ENCODE data around the gene PCNX2.

The PCNX2 gene

DNA sequence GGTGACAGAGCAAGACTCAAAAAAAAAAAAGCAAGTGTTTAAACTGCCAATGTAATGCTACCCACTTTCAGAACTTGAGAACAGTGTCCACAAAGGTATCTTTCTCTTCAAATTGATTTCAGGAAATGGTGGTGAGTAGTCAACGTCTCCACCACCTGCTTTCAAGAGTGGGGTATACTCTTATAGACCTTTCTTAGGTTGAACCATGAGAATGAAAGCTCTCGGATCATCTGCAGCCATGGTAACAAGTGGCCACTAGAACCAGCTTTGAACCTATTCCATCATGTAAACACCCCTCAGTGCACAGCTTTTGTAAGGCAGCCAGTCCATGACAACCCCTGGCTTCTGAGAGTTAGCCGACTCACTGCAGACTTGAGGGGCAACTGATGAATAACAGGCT, 237.7 kb downstream of the PCNX2 start:
- no peak for DNase-seq (ENCODE audit: low read depth)

DNA sequence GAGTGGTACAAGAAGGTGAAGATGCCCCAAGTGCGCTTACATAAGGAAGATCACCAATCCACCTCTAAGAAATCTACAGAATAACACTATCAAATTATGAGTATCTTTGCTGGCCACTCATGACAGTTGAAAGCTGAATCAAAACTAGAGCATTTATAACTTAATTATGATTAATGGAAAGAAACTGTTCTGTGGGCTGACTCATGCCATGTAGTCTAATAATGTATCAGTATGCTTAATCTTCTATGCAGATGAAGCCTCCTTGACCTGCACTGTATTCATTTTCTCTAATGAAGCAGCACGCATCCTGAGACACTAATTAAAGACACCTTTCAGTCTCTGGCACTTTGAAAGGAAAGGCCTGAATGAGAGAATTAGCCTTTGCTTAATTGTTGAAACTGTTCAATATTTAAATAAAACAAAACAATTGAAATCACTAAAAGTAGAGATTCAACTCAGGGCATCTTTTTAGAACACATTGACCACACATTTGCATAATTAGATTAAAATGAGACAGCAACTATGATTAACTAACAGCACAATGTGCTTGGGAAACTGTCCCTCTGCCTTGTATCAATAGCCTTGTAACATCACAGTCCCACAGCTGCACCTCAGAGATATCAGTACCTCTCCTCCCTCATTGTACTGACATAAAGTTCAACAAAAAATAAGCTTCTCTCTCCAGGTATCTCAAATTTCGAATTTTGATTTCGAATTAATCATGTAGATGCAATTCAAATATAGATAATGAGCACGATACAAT, 239.5 kb downstream of the PCNX2 start:
- DNase-seq (ENCODE audit: low read depth), result no peak

GRCh38 chr1:233045588-233045987, 249.9 kb downstream of the PCNX2 start:
- DNase-seq (ENCODE audit: low read depth), result no peak

- DNase-seq (ENCODE audit: low read depth), result no peak
These were observed 252.7 kb downstream of the PCNX2 start for GRCh38 chr1:233042834-233043233.

- no peak for DNase-seq (ENCODE audit: low read depth)
These were observed 255.0 kb downstream of the PCNX2 start for GRCh38 chr1:233040494-233040893.

DNA sequence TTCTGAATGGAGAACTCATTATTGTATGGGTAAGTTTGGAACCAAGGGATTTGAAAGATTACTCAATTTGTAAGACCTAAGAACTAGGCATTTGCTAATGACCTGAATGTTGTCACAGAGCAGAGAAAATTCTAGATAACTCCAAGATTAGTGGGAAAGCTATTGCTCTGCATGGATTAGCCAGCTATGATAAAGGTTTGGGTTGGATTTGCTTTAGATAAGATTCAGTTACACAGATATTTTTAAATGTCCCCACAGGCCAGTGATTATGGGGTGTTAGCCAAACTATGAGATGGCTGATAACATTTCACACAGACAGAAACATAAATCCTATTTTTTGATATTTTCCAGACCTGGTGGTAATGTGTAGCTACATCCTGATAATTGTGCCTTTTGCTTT, 256.9 kb downstream of the PCNX2 start:
- DNase-seq (ENCODE audit: low read depth), result no peak

DNA sequence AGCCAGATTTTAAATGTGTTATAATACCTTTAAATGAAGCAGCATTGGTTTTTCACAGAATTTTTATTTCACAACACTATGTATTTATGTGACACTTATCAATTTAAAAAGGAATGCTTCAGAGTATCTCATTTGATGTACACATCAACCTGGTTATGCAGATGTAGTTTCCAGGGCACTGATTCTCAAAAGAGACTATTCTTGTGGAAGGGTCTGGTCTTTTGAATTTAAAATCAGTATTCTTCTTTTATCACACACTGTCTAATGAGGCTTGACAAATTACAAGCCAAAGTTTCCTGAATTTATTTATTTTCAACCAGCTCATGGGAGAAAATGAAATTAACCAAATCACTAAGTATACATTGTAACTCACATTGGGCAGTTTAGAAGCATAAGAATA, 257.7 kb downstream of the PCNX2 start:
- no peak for DNase-seq (ENCODE audit: low read depth)

- no peak for DNase-seq (ENCODE audit: low read depth)
These were observed 260.7 kb downstream of the PCNX2 start for GRCh38 chr1:233034836-233035235.

GRCh38 chr1:233033361-233033760, 262.2 kb downstream of the PCNX2 start:
- no peak for DNase-seq (ENCODE audit: low read depth)

DNA sequence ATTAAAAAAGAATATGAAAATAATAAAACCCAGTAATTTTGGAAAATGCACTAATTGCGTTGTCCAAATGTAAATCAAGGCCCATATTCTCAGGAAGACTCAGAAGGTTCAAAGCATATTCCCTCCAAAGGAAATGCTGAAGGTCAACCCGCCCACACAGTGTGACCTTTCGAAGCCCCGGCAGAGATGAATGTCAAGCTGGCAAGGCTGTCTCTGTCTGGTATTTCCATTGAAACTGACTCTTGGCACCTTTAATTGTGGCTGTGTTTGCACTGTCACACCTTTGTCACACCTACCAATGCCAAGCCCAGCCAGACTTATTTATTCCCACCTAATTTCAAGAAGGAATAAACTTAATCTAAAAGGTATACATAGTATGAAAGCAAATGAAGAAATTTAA, 262.6 kb downstream of the PCNX2 start:
- no peak for DNase-seq (ENCODE audit: low read depth)

- no peak for DNase-seq (ENCODE audit: low read depth)
These were observed 264.0 kb downstream of the PCNX2 start for GRCh38 chr1:233031521-233031920.

GRCh38 chr1:233027046-233027445, 268.5 kb downstream of the PCNX2 start:
- no peak for DNase-seq (ENCODE audit: low read depth)

GRCh38 chr1:233025567-233025966, 270.0 kb downstream of the PCNX2 start:
- no peak for DNase-seq (ENCODE audit: low read depth)

- no peak for DNase-seq (ENCODE audit: low read depth)
These were observed 270.4 kb downstream of the PCNX2 start for GRCh38 chr1:233025157-233025556.

- DNase-seq (ENCODE audit: low read depth), result no peak
These were observed 271.3 kb downstream of the PCNX2 start for GRCh38 chr1:233024199-233024598.

DNA sequence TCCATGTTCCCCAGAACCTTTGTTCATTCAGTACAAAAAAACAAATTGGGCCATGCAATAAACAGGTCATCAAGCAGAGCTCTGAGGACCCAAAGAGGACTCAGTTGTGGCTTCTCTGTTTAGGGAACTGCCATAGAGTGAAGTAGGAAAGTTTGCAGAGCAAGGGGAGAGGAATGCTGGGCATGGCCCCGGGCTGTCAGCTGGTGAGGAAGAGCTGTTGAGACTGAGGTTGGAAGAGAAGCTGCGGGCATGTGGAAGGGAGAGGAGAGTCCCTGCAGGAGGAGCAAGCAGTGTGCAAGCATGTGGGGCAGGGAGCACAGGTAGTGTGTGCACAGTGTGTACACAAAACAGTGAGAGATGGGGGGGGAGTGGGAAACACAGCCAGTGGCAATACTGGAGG, 273.3 kb downstream of the PCNX2 start:
- no peak for DNase-seq (ENCODE audit: low read depth)

DNA sequence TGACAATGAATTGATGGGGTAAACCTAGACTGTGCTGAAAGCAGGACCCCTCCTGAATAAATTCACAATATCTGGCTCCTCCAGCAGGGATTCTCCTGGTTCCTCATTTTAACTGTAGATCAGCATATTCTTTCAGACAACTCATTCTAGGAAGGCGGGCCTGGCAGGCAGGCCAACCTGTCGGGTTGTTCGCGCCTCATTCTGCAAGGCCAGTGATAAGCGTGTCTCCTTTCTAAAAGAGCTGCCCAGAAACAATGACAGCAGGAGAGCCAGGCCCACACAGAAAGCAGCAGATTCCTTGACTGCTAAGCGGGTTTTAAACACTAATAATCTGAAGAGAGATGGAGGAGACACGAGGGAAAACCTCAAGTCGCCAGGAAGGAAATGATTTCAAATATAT, 275.1 kb downstream of the PCNX2 start:
- DNase-seq (ENCODE audit: low read depth), result no peak

DNA sequence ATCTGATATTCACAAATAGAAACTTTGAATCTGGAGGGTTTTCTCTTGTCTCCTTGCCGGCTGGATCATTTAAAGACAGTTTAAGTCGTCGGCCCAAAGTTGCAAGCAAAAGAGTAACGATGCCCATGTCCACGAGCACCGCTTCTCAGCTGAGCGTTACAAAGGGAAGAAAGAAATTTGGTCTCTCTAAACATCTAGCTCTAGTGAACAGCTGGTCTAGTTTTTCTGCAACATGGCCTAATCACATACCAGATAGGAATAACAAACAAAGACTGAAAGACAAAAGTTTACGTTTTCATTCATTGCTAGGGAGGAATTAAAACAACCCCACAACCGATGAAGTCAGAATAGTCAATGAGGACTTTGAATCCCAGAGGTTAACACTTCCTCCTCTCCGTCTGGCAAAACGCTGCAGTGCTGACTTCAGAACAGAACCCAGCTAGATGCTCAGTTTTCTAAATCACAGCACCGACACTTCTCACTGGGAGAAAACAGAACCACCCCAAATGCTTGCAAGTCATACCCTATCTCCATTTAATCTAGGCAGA, 275.7 kb downstream of the PCNX2 start:
- DNase-seq (ENCODE audit: low read depth), result no peak

- no peak for DNase-seq (ENCODE audit: low read depth)
These were observed 276.4 kb downstream of the PCNX2 start for GRCh38 chr1:233019083-233019482.

DNA sequence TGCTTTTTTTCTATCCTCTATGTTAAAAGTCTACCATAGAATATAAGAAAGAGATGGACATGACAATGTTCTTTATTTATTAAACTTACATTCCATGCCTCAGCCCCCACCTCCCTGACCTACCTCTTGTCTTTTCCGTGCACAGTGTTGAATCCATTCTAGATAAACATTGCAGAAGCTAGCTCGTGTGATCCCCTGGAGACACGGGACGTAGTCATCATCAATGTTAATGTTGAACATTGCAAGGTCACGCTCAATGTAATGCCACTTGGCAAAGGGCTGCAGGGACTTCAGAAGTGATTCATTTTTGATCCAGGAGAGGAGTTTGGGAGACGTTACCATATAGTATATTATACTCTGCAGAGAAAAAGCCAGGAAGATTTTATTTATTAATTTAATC, 278.7 kb downstream of the PCNX2 start:
- DNase-seq (ENCODE audit: low read depth), result no peak

GRCh38 chr1:233015965-233016364, 279.6 kb downstream of the PCNX2 start:
- no peak for DNase-seq (ENCODE audit: low read depth)

DNA sequence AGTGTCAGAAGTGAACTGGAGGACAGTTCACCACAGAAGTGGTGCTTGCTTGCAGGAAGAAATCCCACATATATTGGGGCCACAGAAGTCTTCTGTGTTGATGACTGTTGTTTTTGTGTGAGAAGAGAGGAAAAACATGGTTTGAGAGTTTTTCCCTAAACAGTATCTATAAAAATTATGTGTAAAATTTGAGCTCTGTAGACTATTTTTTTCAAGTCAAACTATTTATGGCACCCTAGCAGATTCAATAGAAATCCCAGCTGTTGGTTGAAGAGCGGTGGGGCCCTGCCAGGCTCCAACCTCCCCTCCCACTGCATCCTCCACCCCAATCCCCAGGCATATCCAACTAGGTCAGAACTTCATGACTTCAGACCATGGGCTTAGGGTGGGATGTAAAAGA, 283.5 kb downstream of the PCNX2 start:
- DNase-seq (ENCODE audit: low read depth), result no peak

DNA sequence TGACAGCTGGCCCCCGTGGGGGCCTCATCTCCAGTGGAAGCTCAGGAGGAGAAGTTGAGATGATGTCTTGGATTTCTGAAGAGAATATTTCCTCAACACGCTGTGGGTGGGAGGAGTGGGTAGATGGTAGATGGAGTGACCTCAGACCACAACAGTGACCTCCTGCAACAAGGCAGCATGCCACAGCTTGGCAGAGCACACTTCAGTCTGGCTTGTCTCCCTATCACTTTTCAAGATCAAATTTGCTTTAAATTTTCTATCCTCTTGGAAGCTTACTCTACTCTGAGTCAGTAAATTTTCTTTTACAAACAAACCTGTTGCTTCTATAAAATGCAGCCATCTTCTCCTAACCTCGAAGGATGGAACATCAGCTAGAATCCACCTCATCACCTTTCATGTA, 285.4 kb downstream of the PCNX2 start:
- DNase-seq (ENCODE audit: low read depth), result no peak

DNA sequence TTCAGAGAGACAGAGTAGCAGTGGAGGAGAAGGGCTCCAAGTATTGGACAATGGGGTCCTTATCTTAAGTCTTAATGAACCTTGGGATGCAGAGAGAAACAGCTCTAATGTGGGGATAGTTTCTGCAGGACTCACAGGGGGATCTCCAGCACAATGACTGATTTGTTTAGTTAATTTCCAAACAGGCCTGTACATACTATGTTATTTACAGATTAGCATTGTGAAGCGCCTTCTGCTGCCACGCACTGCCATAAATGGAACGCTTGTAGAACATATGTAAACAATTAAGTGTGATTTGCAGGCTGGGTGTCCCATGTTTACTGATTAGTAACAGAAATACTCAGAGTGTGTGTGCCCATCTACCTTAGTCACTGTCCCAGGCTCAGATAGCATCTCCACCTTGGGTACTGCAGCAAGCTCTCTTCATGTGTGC, 289.0 kb downstream of the PCNX2 start:
- DNase-seq (ENCODE audit: low read depth), result no peak
